H1 (cell line): ENCODE data around the gene KLF6. TPM values are rescaled to one million over a fixed set of nuclear protein-coding genes. Genes with fewer than 3 reads are reported as not detected.
A peak's percentile ranks its signal among the peaks of the same experiment; 100 is the strongest.

Experiments
- CTCF ChIA-PET: fragments of 300-600 bp; sonication (Branson Sonifier 250); formaldehyde crosslinking; loops from one replicate; lab custom pipeline; 2021; ENCODE audit not compliant: partially characterized antibody; lab: Charles Lee
- POLR2A ChIA-PET: fragments of 300-600 bp; sonication (Branson Sonifier 250); formaldehyde crosslinking; loops from one replicate; lab custom pipeline; 2021; ENCODE audit warnings: inconsistent platforms; ENCODE audit not compliant: partially characterized antibody; lab: Charles Lee
- DNase-seq, 2 experiments: peaks; one replicate each; pipeline versions ENCODE4 v3.0.0 to v3.0.0-alpha.2; 2010 to 2022; ENCODE audit warnings: low spot score in 2 of 2, low read depth in 1 of 2, mixed read lengths in 1 of 2
- FAIRE-seq: peaks from 2 replicates; lab custom pipeline; 2011; peaks lifted over from hg19 to GRCh38; lab: Jason Lieb, UNC
- H2AFZ ChIP-seq: 2 replicates; pipeline ENCODE4 v1.8.1; 2012; ENCODE audit warnings: low read length, inconsistent platforms
- H2AK5ac ChIP-seq: 2 replicates; pipeline ENCODE4 v1.6.1; 2013; ENCODE audit warnings: low read depth, low read length
- H2BK120ac ChIP-seq: replicated peaks from 2 replicates; pipeline ENCODE3; 2013; ENCODE audit warnings: low read depth, low read length, inconsistent platforms
- H2BK12ac ChIP-seq: 2 replicates; pipeline ENCODE4 v1.6.1; 2013; ENCODE audit warnings: low read depth, low read length
- H2BK15ac ChIP-seq: 2 replicates; pipeline ENCODE4 v1.6.1; 2013; ENCODE audit warnings: low read length
- H2BK20ac ChIP-seq: 2 replicates; pipeline ENCODE4 v1.6.1; 2013; ENCODE audit warnings: low read length
- H2BK5ac ChIP-seq: 2 replicates; pipeline ENCODE4 v1.6.1; 2013; ENCODE audit warnings: low read depth, low read length
- H3K14ac ChIP-seq: 2 replicates; pipeline ENCODE4 v1.6.1; 2013; ENCODE audit warnings: inconsistent platforms; ENCODE audit not compliant: insufficient read length
- H3K18ac ChIP-seq: 2 replicates; pipeline ENCODE4 v1.6.1; 2013; ENCODE audit warnings: low read length; ENCODE audit errors: extremely low read depth
- H3K23ac ChIP-seq: 2 replicates; pipeline ENCODE4 v1.6.1; 2013; ENCODE audit warnings: inconsistent platforms; ENCODE audit not compliant: insufficient read length
- H3K23me2 ChIP-seq: 2 replicates; pipeline ENCODE4 v1.6.1; 2013; ENCODE audit warnings: low read depth, low read length
- H3K27ac ChIP-seq: 2 replicates; pipeline ENCODE4 v1.6.1; 2011; ENCODE audit warnings: low read depth, low read length, inconsistent platforms
- H3K27me3 ChIP-seq, 4 experiments: replicated peaks in 1 of 4; 1 replicate in 1 of 4; 2 replicates in 3 of 4; pipeline versions ENCODE4 v1.6.1 to v1.8.1; 2011 to 2013; ENCODE audit warnings: low read length in 3 of 4, mild to moderate bottlenecking in 3 of 4, inconsistent platforms in 2 of 4, mixed read lengths in 2 of 4, moderate library complexity in 1 of 4; ENCODE audit not compliant: control insufficient read depth in 3 of 4, insufficient read depth in 3 of 4; ENCODE audit errors: extremely low read depth in 1 of 4
- H3K36me3 ChIP-seq, 4 experiments: 2 replicates each; pipeline versions ENCODE4 v1.6.1 to v1.8.1; 2011 to 2013; ENCODE audit warnings: mild to moderate bottlenecking in 4 of 4, low read length in 3 of 4, moderate library complexity in 2 of 4, control low read depth in 1 of 4, inconsistent platforms in 1 of 4; ENCODE audit not compliant: insufficient read depth in 4 of 4, control insufficient read depth in 2 of 4
- H3K4ac ChIP-seq: replicated peaks from 2 replicates; pipeline ENCODE3; 2013; ENCODE audit warnings: low read length, low read depth, mixed read lengths, inconsistent platforms; ENCODE audit not compliant: insufficient read length
- H3K4me1 ChIP-seq, 4 experiments: replicated peaks in 1 of 4; 1 replicate in 1 of 4; 2 replicates in 3 of 4; pipeline versions ENCODE4 v1.6.1 to v1.8.1; 2011 to 2013; ENCODE audit warnings: low read length in 3 of 4, inconsistent platforms in 2 of 4, mixed read lengths in 1 of 4; ENCODE audit not compliant: insufficient read depth in 4 of 4, control insufficient read depth in 3 of 4
- H3K4me2 ChIP-seq, 2 experiments: 2 replicates each; pipeline versions ENCODE4 v1.6.1 to v1.8.1; 2011 to 2013; ENCODE audit warnings: low read depth in 2 of 2, low read length in 2 of 2, control low read depth in 1 of 2, inconsistent platforms in 1 of 2, mild to moderate bottlenecking in 1 of 2; ENCODE audit not compliant: insufficient read depth in 1 of 2
- H3K4me3 ChIP-seq, 4 experiments: fragments of 200-600, 300-600 bp in 1 of 4; sonication (generic), shearing (Covaris generic), sonication (Bioruptor Twin) in 1 of 4; 2 replicates each; pipeline versions ENCODE4 v1.5.1 to v1.8.1; 2011 to 2016; ENCODE audit warnings: low read length in 4 of 4, low read depth in 3 of 4, control low read depth in 2 of 4, inconsistent platforms in 2 of 4, mild to moderate bottlenecking in 2 of 4, mixed read lengths in 1 of 4, moderate library complexity in 1 of 4; ENCODE audit not compliant: insufficient read depth in 2 of 4; ENCODE audit errors: extremely low read depth in 1 of 4
- H3K56ac ChIP-seq: replicated peaks from 2 replicates; pipeline ENCODE3; 2013; ENCODE audit warnings: low read depth, mild to moderate bottlenecking, mixed read lengths, low read length, inconsistent platforms; ENCODE audit not compliant: insufficient read length
- H3K79me1 ChIP-seq: 2 replicates; pipeline ENCODE4 v1.6.1; 2013; ENCODE audit warnings: low read depth, low read length, control low read depth
- H3K79me2 ChIP-seq, 2 experiments: 2 replicates each; pipeline versions ENCODE4 v1.6.1 to v1.8.1; 2012 to 2013; ENCODE audit warnings: low read length in 2 of 2, mild to moderate bottlenecking in 2 of 2, inconsistent platforms in 1 of 2; ENCODE audit not compliant: insufficient read depth in 2 of 2, control insufficient read depth in 1 of 2
- H3K9ac ChIP-seq, 4 experiments: replicated peaks in 1 of 4; 1 replicate in 1 of 4; 2 replicates in 3 of 4; pipeline versions ENCODE4 v1.6.1 to v1.8.1; 2011 to 2013; ENCODE audit warnings: low read depth in 3 of 4, low read length in 3 of 4, control low read depth in 2 of 4, mild to moderate bottlenecking in 2 of 4, moderate library complexity in 2 of 4, inconsistent platforms in 1 of 4; ENCODE audit errors: extremely low read depth in 1 of 4
- H3K9me3 ChIP-seq, 2 experiments: 2 replicates each; pipeline versions ENCODE4 v1.6.1 to v1.8.1; 2012 to 2013; ENCODE audit warnings: mild to moderate bottlenecking in 2 of 2, moderate library complexity in 2 of 2, control low read depth in 1 of 2, inconsistent platforms in 1 of 2, low read depth in 1 of 2, low read length in 1 of 2, mixed read lengths in 1 of 2; ENCODE audit not compliant: insufficient read depth in 2 of 2
- H4K20me1 ChIP-seq, 2 experiments: replicated peaks in 1 of 2; 2 replicates each; pipeline versions ENCODE3 to v1.8.1; 2011 to 2013; ENCODE audit warnings: inconsistent platforms in 2 of 2, low read length in 2 of 2, mild to moderate bottlenecking in 1 of 2; ENCODE audit not compliant: insufficient read depth in 2 of 2, control insufficient read depth in 1 of 2
- H4K5ac ChIP-seq: 2 replicates; pipeline ENCODE4 v1.6.1; 2013; ENCODE audit warnings: low read length, low read depth, mixed read lengths, inconsistent platforms; ENCODE audit not compliant: insufficient read length
- H4K8ac ChIP-seq: 2 replicates; pipeline ENCODE4 v1.8.0; 2013; ENCODE audit warnings: mild to moderate bottlenecking, moderate library complexity, low read length, inconsistent platforms; ENCODE audit not compliant: insufficient read depth; ENCODE audit errors: extremely low read depth
- H4K91ac ChIP-seq: replicated peaks from 2 replicates; pipeline ENCODE3; 2013; ENCODE audit warnings: low read length, mixed read lengths, inconsistent platforms; ENCODE audit not compliant: insufficient read length
- KDM1A ChIP-seq: fragments of 200-600, 300-600 bp; sonication (generic); IDR thresholded peaks from 2 replicates; pipeline ENCODE4 v1.7.1; 2016; ENCODE audit warnings: mild to moderate bottlenecking, low read length, borderline replicate concordance
- TAF1 ChIP-seq: IDR thresholded peaks from 2 replicates; pipeline ENCODE4 v1.6.1; 2011; ENCODE audit warnings: mild to moderate bottlenecking, low read depth, low read length
- WGBS, 2 experiments: shearing (Covaris generic) in 1 of 2; methylation state at CpG; one replicate each; pipeline versions ENCODE4 v1.1.6 to v1.1.7; 2013 to 2015; ENCODE audit warnings: low lambda C conversion rate in 2 of 2, mixed read lengths in 2 of 2, inconsistent platforms in 1 of 2, low coverage in 1 of 2, missing lambda C conversion rate in 1 of 2; ENCODE audit not compliant: insufficient replicate concordance in 2 of 2, insufficient coverage in 1 of 2, insufficient read length in 1 of 2; ENCODE audit errors: extremely low coverage in 1 of 2, missing lambda C conversion rate in 1 of 2; 5-methylcytosine and 5-hydroxymethylcytosine counted together
- polyA plus RNA-seq, 7 experiments: library from polyadenylated mRNA; depleted of rRNA in 3 of 7; stranded (reverse) in 5 of 7; unstranded in 2 of 7; fragments of >200 nt in 5 of 7; fragments of 200-250 nt in 2 of 7; gene quantifications; 1 replicate in 5 of 7; 2 replicates in 1 of 7; 4 replicates in 1 of 7; pipeline versions ENCODE4 v1.2.1 to v1.2.3, GENCODE V29; 2011 to 2013; ENCODE audit warnings: missing spikeins in 2 of 7, mixed read lengths in 2 of 7
- total RNA-seq: library from RNA; stranded (reverse); fragmentation: NEBNext Ultra II Directional; extraction: Animal tissue kit (Norgen Biotek cat#: 25700); gene quantifications from 2 replicates; pipeline ENCODE4 v1.2.1, GENCODE V29; 2021

Gene KLF6
- total and polyA plus RNA-seq, 2 of the 8 experiments (the other 6 are each of a cell fraction or from before 2014, with no cell fraction given): 5.7 to 19.5 TPM

GRCh38 chr10:3787816-3788215 lies 2.8 kb upstream of the KLF6 start:
- no peak overlapping the region for H2AK5ac ChIP-seq
- peaks cover 4 to 13% (median 6%) of the 10 kb centered on the region in 4 experiments for H3K4me1 ChIP-seq
- WGBS, 2 experiments: 72% methylated on average over 9 of the region's 9 CpGs; no CpG with 5 or more reads in 1 of the 2 experiments
- no peak overlapping the region for H3K14ac ChIP-seq
- TF ChIP-seq TAF1 (no peak), KDM1A (no peak)
- no peak overlapping the region for H3K9ac ChIP-seq
- no peak for FAIRE-seq
- H3K23ac ChIP-seq: no peak overlapping the region
- H4K20me1 ChIP-seq: peaks cover 7% of the 10 kb centered on the region in 2 experiments
- no peak overlapping the region for H3K27ac ChIP-seq
- no peak overlapping the region for H3K4me3 ChIP-seq
- no peak overlapping the region for H2BK12ac ChIP-seq
- no peak for DNase-seq
- H2BK5ac ChIP-seq: no peak overlapping the region
- 0 out of 2 replicates have a peak overlapping the region, but pooled peaks have one; percentile 22 for H2BK15ac ChIP-seq
- H3K4me2 ChIP-seq: no peak overlapping the region
- ChIA-PET POLR2A (interaction anchor here (0.7 to 1.0 kb wide), 2 partner anchors 13 to 101 kb away, joined by 3 read pairs; no protein-coding TSS in a partner anchor), CTCF (no interaction called here)
- peaks cover 16% of the 10 kb centered on the region for H3K23me2 ChIP-seq
- H4K5ac ChIP-seq: no peak overlapping the region
- H3K36me3 ChIP-seq: no peaks in the 10 kb centered on the region
- peaks cover 2% of the 10 kb centered on the region; the same call in 1 of the 2 replicates for H3K79me1 ChIP-seq
- peaks cover under 1 to 18% of the 10 kb centered on the region in 2 experiments; a peak in 3 of 4 replicates for H3K79me2 ChIP-seq
- no peak overlapping the region for H2BK120ac ChIP-seq
- H2AFZ ChIP-seq: no peak overlapping the region
- H2BK20ac ChIP-seq: no peak overlapping the region
- H3K9me3 ChIP-seq: no peaks in the 10 kb centered on the region
- H3K4ac ChIP-seq: no peak overlapping the region
- no peaks in the 10 kb centered on the region for H3K27me3 ChIP-seq
- H3K18ac ChIP-seq: no peak overlapping the region
- no peak overlapping the region for H3K56ac ChIP-seq
- no peak overlapping the region for H4K91ac ChIP-seq
- no peak overlapping the region for H4K8ac ChIP-seq
